Keratinocyte (primary cell): ENCODE measurements around the gene NCKAP1. TPM values are rescaled to one million over a fixed set of nuclear protein-coding genes. Genes with fewer than 3 reads are reported as not detected.
"Not testable (repeated sequence)": the region's sequence is repeated elsewhere in the genome, so short reads cannot be mapped to it uniquely, and the experiment has no call there.

ENCODE experiments used
- DNase-seq: peaks from one replicate; pipeline ENCODE4 v3.0.0-alpha.2; 2011; ENCODE audit warnings: low read depth, missing footprints, low spot score
- FAIRE-seq: peaks from 2 replicates; lab custom pipeline; 2011; peaks lifted over from hg19 to GRCh38; lab: Jason Lieb, UNC
- H2AFZ ChIP-seq: 2 replicates; pipeline ENCODE4 v1.6.0; 2012; ENCODE audit warnings: low read length, control low read depth, inconsistent platforms; ENCODE audit not compliant: control insufficient read depth
- H3K27ac ChIP-seq: 2 replicates; pipeline ENCODE4 v1.5.1; 2011; ENCODE audit warnings: low read length; ENCODE audit not compliant: control insufficient read depth, insufficient read depth
- H3K27me3 ChIP-seq: 3 replicates; pipeline ENCODE4 v1.6.0; 2011; ENCODE audit warnings: low read length; ENCODE audit not compliant: control insufficient read depth, insufficient read depth; ENCODE audit errors: extremely low read depth
- H3K36me3 ChIP-seq, 2 experiments: 2 replicates in 1 of 2; 3 replicates in 1 of 2; pipeline ENCODE4 v1.5.1; 2011; ENCODE audit warnings: low read length in 2 of 2, mild to moderate bottlenecking in 1 of 2; ENCODE audit not compliant: control insufficient read depth in 2 of 2, insufficient read depth in 2 of 2; ENCODE audit errors: extremely low read depth in 1 of 2
- H3K4me1 ChIP-seq: 3 replicates; pipeline ENCODE4 v1.5.1; 2011; ENCODE audit warnings: low read length; ENCODE audit not compliant: control insufficient read depth, insufficient read depth; ENCODE audit errors: extremely low read depth
- H3K4me2 ChIP-seq: 3 replicates; pipeline ENCODE4 v1.6.0; 2011; ENCODE audit warnings: low read depth, low read length; ENCODE audit not compliant: control insufficient read depth, insufficient read depth; ENCODE audit errors: extremely low read depth
- H3K4me3 ChIP-seq, 3 experiments: fragments of 200-600 bp in 1 of 3; sonication (generic) in 1 of 3; 2 replicates in 2 of 3; 3 replicates in 1 of 3; pipeline ENCODE4 v1.5.1; 2011 to 2016; ENCODE audit warnings: low read length in 3 of 3, mild to moderate bottlenecking in 3 of 3, control low read depth in 2 of 3, inconsistent platforms in 1 of 3, low read depth in 1 of 3, mixed read lengths in 1 of 3, mixed run types in 1 of 3, moderate library complexity in 1 of 3; ENCODE audit not compliant: control insufficient read depth in 2 of 3, insufficient read depth in 2 of 3; ENCODE audit errors: extremely low read depth in 1 of 3
- H3K79me2 ChIP-seq: 2 replicates; pipeline ENCODE4 v1.6.0; 2012; ENCODE audit warnings: low read length; ENCODE audit not compliant: control insufficient read depth, insufficient read depth
- H3K9ac ChIP-seq: 3 replicates; pipeline ENCODE4 v1.6.0; 2011; ENCODE audit warnings: low read length; ENCODE audit not compliant: control insufficient read depth, insufficient read depth; ENCODE audit errors: extremely low read depth
- H3K9me1 ChIP-seq: 3 replicates; pipeline ENCODE4 v1.6.0; 2011; ENCODE audit warnings: low read length; ENCODE audit not compliant: control insufficient read depth, insufficient read depth; ENCODE audit errors: extremely low read depth
- H3K9me3 ChIP-seq: 2 replicates; pipeline ENCODE4 v1.5.1; 2012; ENCODE audit warnings: low read depth, low read length; ENCODE audit not compliant: control insufficient read depth
- H4K20me1 ChIP-seq: 3 replicates; pipeline ENCODE4 v1.6.0; 2011; ENCODE audit warnings: low read length; ENCODE audit not compliant: control insufficient read depth, insufficient read depth; ENCODE audit errors: extremely low read depth
- CTCF ChIP-seq, 3 experiments: IDR thresholded peaks in 1 of 3; conservative IDR thresholded peaks in 1 of 3; optimal IDR thresholded peaks in 1 of 3; 2 replicates in 2 of 3; 3 replicates in 1 of 3; pipeline versions ENCODE3 to v1.5.1; 2011; ENCODE audit warnings: low read length in 3 of 3, mild to moderate bottlenecking in 3 of 3, moderate library complexity in 2 of 3, control low read depth in 1 of 3, inconsistent platforms in 1 of 3; ENCODE audit not compliant: insufficient read depth in 2 of 3; ENCODE audit errors: extremely low read depth in 1 of 3
- EZH2 ChIP-seq: IDR thresholded peaks from one replicate; pipeline ENCODE4 v1.6.1; 2012; ENCODE audit warnings: inconsistent platforms, mild to moderate bottlenecking, low read length, moderate library complexity
- dilution Hi-C: fragments of 300-500 bp; cut with MboI; formaldehyde crosslinking; loops from one replicate; pipeline ENCODE4 v1.7.0; 2020; ENCODE audit warnings: low sequenced_read_pairs; ENCODE audit not compliant: extremely low pct_ligation_motif_present
- polyA plus RNA-seq, 5 experiments: library from polyadenylated mRNA; depleted of rRNA in 3 of 5; stranded (reverse) in 3 of 5; stranded (forward) in 1 of 5; unstranded in 1 of 5; fragments of >200 nt; gene quantifications; 1 replicate in 1 of 5; 2 replicates in 3 of 5; 3 replicates in 1 of 5; pipeline versions ENCODE4 v1.2.1 to v1.2.3, GENCODE V29; 2011 to 2012; ENCODE audit warnings: missing spikeins in 2 of 5, low read depth in 1 of 5, low replicate concordance in 1 of 5

The NCKAP1 gene
- polyA plus RNA-seq, 1 donor (not counting 4 experiments of a cell fraction or from before 2014, with no cell fraction given), result 207 TPM

GRCh38 chr2:182982941-182983340 is 55.3 kb downstream of the NCKAP1 start:
- DNase-seq, result no peak
- dilution Hi-C loops, result no loop called here
- H2AFZ ChIP-seq, result no peak overlapping the region
- no peak overlapping the region for H3K9ac ChIP-seq
- no peaks in the 10 kb centered on the region for H3K4me1 ChIP-seq
- H3K9me3 ChIP-seq, result no peaks in the 10 kb centered on the region
- no peak for TF ChIP-seq EZH2
- no peak for TF ChIP-seq CTCF (optimal IDR thresholded peaks at IDR 0.05 in 1 of 3, IDR thresholded peaks at IDR 0.05 in 1 of 3, conservative IDR thresholded peaks at IDR 0.05 in 1 of 3; ENCODE audit: extremely low read depth in 1 of 3, insufficient read depth in 2 of 3, low read length in 3 of 3)
- no peak overlapping the region for H3K4me3 ChIP-seq
- no peaks in the 10 kb centered on the region for H3K27me3 ChIP-seq
- peaks cover 8 to 14% of the 10 kb centered on the region in 2 experiments for H3K36me3 ChIP-seq
- no peak overlapping the region for H3K27ac ChIP-seq
- no peaks in the 10 kb centered on the region for H4K20me1 ChIP-seq
- no peak for FAIRE-seq
- no peak overlapping the region for H3K4me2 ChIP-seq
- no peaks in the 10 kb centered on the region for H3K9me1 ChIP-seq
- peaks cover 3% of the 10 kb centered on the region for H3K79me2 ChIP-seq

GRCh38 chr2:182981475-182981874 is 56.8 kb downstream of the NCKAP1 start:
- H3K9ac ChIP-seq, H3K79me2 ChIP-seq, H3K9me3 ChIP-seq, H4K20me1 ChIP-seq, FAIRE-seq, H3K27ac ChIP-seq, H2AFZ ChIP-seq, H3K27me3 ChIP-seq, H3K4me1 ChIP-seq, H3K9me1 ChIP-seq, dilution Hi-C loops, H3K4me2 ChIP-seq, H3K4me3 ChIP-seq, DNase-seq: not testable (repeated sequence)
- H3K36me3 ChIP-seq, result peaks cover 5 to 14% of the 10 kb centered on the region in 2 experiments

- peaks cover 5 to 14% of the 10 kb centered on the region in 2 experiments for H3K36me3 ChIP-seq
- DNase-seq (no peak), FAIRE-seq (no peak)
- dilution Hi-C loops, result no loop called here
- no peaks in the 10 kb centered on the region for H3K9me3 ChIP-seq
- no peak overlapping the region for H3K9ac ChIP-seq
- no peaks in the 10 kb centered on the region for H4K20me1 ChIP-seq
- no peak overlapping the region for H2AFZ ChIP-seq
- no peak overlapping the region for H3K27ac ChIP-seq
- no peaks in the 10 kb centered on the region for H3K4me1 ChIP-seq
- no peaks in the 10 kb centered on the region for H3K27me3 ChIP-seq
- no peak overlapping the region for H3K4me3 ChIP-seq
- no peak overlapping the region for H3K4me2 ChIP-seq
- no peaks in the 10 kb centered on the region for H3K79me2 ChIP-seq
- TF ChIP-seq EZH2 (no peak), CTCF (optimal IDR thresholded peaks at IDR 0.05 in 1 of 3, IDR thresholded peaks at IDR 0.05 in 1 of 3, conservative IDR thresholded peaks at IDR 0.05 in 1 of 3; ENCODE audit: extremely low read depth in 1 of 3, insufficient read depth in 2 of 3, low read length in 3 of 3) (no peak)
- no peaks in the 10 kb centered on the region for H3K9me1 ChIP-seq
These were observed 57.6 kb downstream of the NCKAP1 start for GRCh38 chr2:182980652-182981051.
